ENCODE data around the gene FOXO6.

The FOXO6 gene

GRCh38 chr1:41366455-41367287, 5.4 kb downstream of the FOXO6 start:
- DNase-seq (ENCODE audit: low read depth in 2 of 2): no peak

- DNase-seq (ENCODE audit: low read depth in 2 of 2): no peak
Observed at GRCh38 chr1:41367288-41367642, 6.0 kb downstream of the FOXO6 start.

GRCh38 chr1:41368366-41368765, 7.1 kb downstream of the FOXO6 start:
- DNase-seq (ENCODE audit: low read depth in 2 of 2): no peak

GRCh38 chr1:41368801-41369200, 7.6 kb downstream of the FOXO6 start:
- no peak for DNase-seq (ENCODE audit: low read depth in 2 of 2)

- DNase-seq (ENCODE audit: low read depth in 2 of 2): no peak
Observed at GRCh38 chr1:41369531-41369930, 8.3 kb downstream of the FOXO6 start.

GRCh38 chr1:41370225-41370624, 9.0 kb downstream of the FOXO6 start:
- no peak for DNase-seq (ENCODE audit: low read depth in 2 of 2)

- no peak for DNase-seq (ENCODE audit: low read depth in 2 of 2)
Observed at GRCh38 chr1:41370756-41371420, 9.7 kb downstream of the FOXO6 start.

- DNase-seq (ENCODE audit: low read depth in 2 of 2): no peak
Observed at GRCh38 chr1:41371630-41372599, 10.7 kb downstream of the FOXO6 start.

- no peak for DNase-seq (ENCODE audit: low read depth in 2 of 2)
Observed at GRCh38 chr1:41372600-41372993, 11.4 kb downstream of the FOXO6 start.

- DNase-seq (ENCODE audit: low read depth in 2 of 2): no peak
Observed at GRCh38 chr1:41373373-41373772, 12.1 kb downstream of the FOXO6 start.

- no peak for DNase-seq (ENCODE audit: low read depth in 2 of 2)
Observed at GRCh38 chr1:41374711-41375110, 13.5 kb downstream of the FOXO6 start.

GRCh38 chr1:41377397-41377796, 16.2 kb downstream of the FOXO6 start:
- DNase-seq (ENCODE audit: low read depth in 2 of 2): no peak

- no peak for DNase-seq (ENCODE audit: low read depth in 2 of 2)
Observed at GRCh38 chr1:41378222-41378621, 17.0 kb downstream of the FOXO6 start.

GRCh38 chr1:41378999-41379737, 17.9 kb downstream of the FOXO6 start:
- no peak for DNase-seq (ENCODE audit: low read depth in 2 of 2)

GRCh38 chr1:41379738-41380130, 18.5 kb downstream of the FOXO6 start:
- DNase-seq (ENCODE audit: low read depth in 2 of 2): no peak

GRCh38 chr1:41380195-41380594, 19.0 kb downstream of the FOXO6 start:
- DNase-seq (ENCODE audit: low read depth in 2 of 2): no peak

- DNase-seq (ENCODE audit: low read depth in 2 of 2): no peak
Observed at GRCh38 chr1:41380979-41381691, 19.9 kb downstream of the FOXO6 start.

- peak in 1 of 2 donors; percentile 49 for DNase-seq (ENCODE audit: low read depth in 2 of 2)
Observed at GRCh38 chr1:41381692-41382479, 20.7 kb downstream of the FOXO6 start.

- DNase-seq (ENCODE audit: low read depth in 2 of 2): no peak
Observed at GRCh38 chr1:41382480-41383090, 21.4 kb downstream of the FOXO6 start.

Measured in stimulated activated CD8-positive, alpha-beta memory T cell treated with anti-CD3 and anti-CD28 coated beads, Interleukin-15, amount 100 ng/mL, for 4 hours (primary cell).